Adrenal gland (tissue), 5 donors: ENCODE results near the gene ASIC5.

Experiments
- CTCF ChIP-seq, 6 experiments: fragments of 450-650 bp in 4 of 6; fragments of 200-600 bp in 2 of 6; sonication (generic) in 1 of 6; IDR thresholded peaks; 1 replicate in 5 of 6; 2 replicates in 1 of 6; pipeline versions ENCODE4 v1.5.1 to v1.8.0; 2016 to 2021; ENCODE audit warnings: antibody characterized with exemption in 6 of 6, mild to moderate bottlenecking in 2 of 6, moderate library complexity in 1 of 6
- POLR2A ChIP-seq, 2 donors: fragments of 450-650 bp; IDR thresholded peaks; one replicate each; pipeline ENCODE4 v1.6.1; 2017; ENCODE audit warnings: antibody characterized with exemption in 2 of 2, mild to moderate bottlenecking in 2 of 2, moderate library complexity in 1 of 2
- donor health status: DM: no; HTN: no; CAD: no.

- TF ChIP-seq CTCF (IDR thresholded peaks at IDR 0.05) (no peak), POLR2A (IDR thresholded peaks at IDR 0.05) (no peak)
Observed at GRCh38 chr4:155853189-155853588, 12.9 kb downstream of the ASIC5 start.
